Measurements from ENCODE around the gene MGAT4A.

- TF ChIP-seq CREM (IDR thresholded peaks at IDR 0.05) (no peak), CREM (CRISPR knock-in tag; IDR thresholded peaks at IDR 0.05) (no peak), CTCF (CRISPR knock-in tag; IDR thresholded peaks at IDR 0.05) (no peak), POLR2AphosphoS5 (IDR thresholded peaks at IDR 0.05; ENCODE audit: low read depth, low read length) (no peak), ZFP36L2 (CRISPR knock-in tag; IDR thresholded peaks at IDR 0.05) (no peak), ARID5B (CRISPR knock-in tag; IDR thresholded peaks at IDR 0.05) (no peak), FOXM1 (CRISPR knock-in tag; IDR thresholded peaks at IDR 0.05) (no peak), ZBTB26 (CRISPR knock-in tag; IDR thresholded peaks at IDR 0.05; ENCODE audit: borderline replicate concordance) (no peak), SKI (IDR thresholded peaks at IDR 0.05; ENCODE audit: partially characterized antibody) (no peak), CBX5 (CRISPR knock-in tag; IDR thresholded peaks at IDR 0.05; ENCODE audit: borderline replicate concordance) (no peak), HMGXB4 (CRISPR knock-in tag; IDR thresholded peaks at IDR 0.05; ENCODE audit: borderline replicate concordance in 1 of 2, low read depth in 1 of 2) (no peak), ZBTB7A (CRISPR knock-in tag; IDR thresholded peaks at IDR 0.05) (no peak), ZNF101 (CRISPR knock-in tag; IDR thresholded peaks at IDR 0.05; ENCODE audit: borderline replicate concordance, low read depth) (no peak)
Observed at GRCh38 chr2:98703738-98704137, 27.2 kb downstream of the MGAT4A start.
